Liver (tissue), 9 donors: ENCODE results near the gene NFIA. TPM values are rescaled to one million over a fixed set of nuclear protein-coding genes. Genes with fewer than 3 reads are reported as not detected.
A peak's percentile ranks its signal among the peaks of the same experiment; 100 is the strongest.

Experiments used
- DNase-seq: peaks from one replicate; pipeline ENCODE4 v3.0.0-alpha.2; 2017; ENCODE audit warnings: low spot score
- H3K27ac ChIP-seq, 2 donors: one replicate each; pipeline ENCODE4 v1.7.0; 2013; ENCODE audit warnings: inconsistent platforms in 2 of 2, low read length in 2 of 2, control low read depth in 1 of 2, low read depth in 1 of 2, mild to moderate bottlenecking in 1 of 2
- H3K27me3 ChIP-seq, 4 donors: one replicate each; pipeline versions ENCODE4 v1.6.1 to v1.7.0; 2013; ENCODE audit warnings: low read length in 3 of 4, inconsistent platforms in 1 of 4, mild to moderate bottlenecking in 1 of 4, moderate library complexity in 1 of 4; ENCODE audit not compliant: control insufficient read depth in 4 of 4, insufficient read depth in 4 of 4
- H3K36me3 ChIP-seq, 4 donors: one replicate each; pipeline versions ENCODE4 v1.6.1 to v1.7.0; 2013; ENCODE audit warnings: low read length in 3 of 4, mild to moderate bottlenecking in 3 of 4, low read depth in 1 of 4, moderate library complexity in 1 of 4; ENCODE audit not compliant: control insufficient read depth in 4 of 4, insufficient read depth in 3 of 4
- H3K4me1 ChIP-seq, 4 donors: one replicate each; pipeline versions ENCODE4 v1.6.1 to v1.7.0; 2013; ENCODE audit warnings: low read length in 3 of 4, mild to moderate bottlenecking in 3 of 4, moderate library complexity in 1 of 4; ENCODE audit not compliant: control insufficient read depth in 4 of 4, insufficient read depth in 4 of 4
- H3K4me3 ChIP-seq, 3 donors: one replicate each; pipeline versions ENCODE4 v1.6.1 to v1.7.0; 2013; ENCODE audit warnings: low read length in 3 of 3, control low read depth in 1 of 3, low read depth in 1 of 3, mild to moderate bottlenecking in 1 of 3
- H3K9ac ChIP-seq, 2 donors: one replicate each; pipeline ENCODE4 v1.7.0; 2013; ENCODE audit warnings: low read length in 2 of 2, mild to moderate bottlenecking in 2 of 2, moderate library complexity in 2 of 2, control low read depth in 1 of 2, low read depth in 1 of 2
- H3K9me3 ChIP-seq, 4 donors: one replicate each; pipeline versions ENCODE4 v1.6.1 to v1.7.0; 2013; ENCODE audit warnings: low read length in 3 of 4; ENCODE audit not compliant: control insufficient read depth in 4 of 4
- EGR1 ChIP-seq, 2 donors: IDR thresholded peaks; 2 replicates each; pipeline ENCODE4 v1.6.1; 2016 to 2018; ENCODE audit warnings: antibody characterized with exemption in 2 of 2, low read depth in 2 of 2
- FOXA2 ChIP-seq: IDR thresholded peaks from 2 replicates; pipeline ENCODE4 v1.6.1; 2016; ENCODE audit warnings: antibody characterized with exemption
- HNF4A ChIP-seq, 2 donors: conservative IDR thresholded peaks; 2 replicates each; pipeline ENCODE4 v1.6.1; 2016; ENCODE audit warnings: antibody characterized with exemption in 2 of 2, mild to moderate bottlenecking in 2 of 2
- HNF4G ChIP-seq: IDR thresholded peaks from 2 replicates; pipeline ENCODE4 v1.6.1; 2016; ENCODE audit warnings: antibody characterized with exemption
- RAD21 ChIP-seq, 2 donors: IDR thresholded peaks; 2 replicates each; pipeline ENCODE4 v1.6.1; 2016; ENCODE audit warnings: antibody characterized with exemption in 2 of 2, mild to moderate bottlenecking in 2 of 2
- RXRA ChIP-seq, 2 donors: IDR thresholded peaks; 2 replicates each; pipeline ENCODE4 v1.6.1; 2017 to 2018; ENCODE audit warnings: antibody characterized with exemption in 2 of 2, mild to moderate bottlenecking in 1 of 2
- WGBS: extraction: QIAGEN DNeasy Blood & Tissue Kit; methylation state at CpG from one replicate; pipeline ENCODE4 v1.1.7; 2013; 5-methylcytosine and 5-hydroxymethylcytosine counted together
- polyA plus RNA-seq, 2 donors: library from polyadenylated mRNA; stranded (reverse) in 1 of 2; unstranded in 1 of 2; fragments of 200-250 nt in 1 of 2; fragments of >200 nt in 1 of 2; fragmentation: Nextera tagmentation in 1 of 2; extraction: Ambion mirVana in 1 of 2; gene quantifications; one replicate each; pipeline versions ENCODE4 v1.2.1 to v1.2.3, GENCODE V29; 2013 to 2015
- total RNA-seq, 2 donors: library from RNA; depleted of rRNA; stranded (reverse); fragments of >200 nt; gene quantifications; one replicate each; pipeline ENCODE4 v1.2.3, GENCODE V29; 2014
- TF ChIP-seq, protein P1 (sequence below): IDR thresholded peaks from 2 replicates; pipeline ENCODE4 v1.6.1; 2016; ENCODE audit warnings: antibody characterized with exemption
- TF ChIP-seq, protein P2 (sequence below): IDR thresholded peaks from 2 replicates; pipeline ENCODE4 v1.6.1; 2016; ENCODE audit warnings: antibody characterized with exemption, mild to moderate bottlenecking
- TF ChIP-seq, protein P3 (sequence below): fragments of 150-350 bp; IDR thresholded peaks from 2 replicates; pipeline ENCODE4 v1.5.1; 2017; ENCODE audit warnings: improper control_type of control experiment, low read depth, low read length; ENCODE audit not compliant: missing input control
- TF ChIP-seq, protein P4 (sequence below): IDR thresholded peaks from 2 replicates; pipeline ENCODE4 v1.6.1; 2016; ENCODE audit warnings: antibody characterized with exemption
- donor health status: healthy.
- donor health status: healthy.
- donor health status: healthy.
- donor health status: healthy.
- donor health status: healthy.

NFIA gene
- total and polyA plus RNA-seq, 4 donors, result 6.8 to 53.7 (median 22.2) TPM

DNA sequence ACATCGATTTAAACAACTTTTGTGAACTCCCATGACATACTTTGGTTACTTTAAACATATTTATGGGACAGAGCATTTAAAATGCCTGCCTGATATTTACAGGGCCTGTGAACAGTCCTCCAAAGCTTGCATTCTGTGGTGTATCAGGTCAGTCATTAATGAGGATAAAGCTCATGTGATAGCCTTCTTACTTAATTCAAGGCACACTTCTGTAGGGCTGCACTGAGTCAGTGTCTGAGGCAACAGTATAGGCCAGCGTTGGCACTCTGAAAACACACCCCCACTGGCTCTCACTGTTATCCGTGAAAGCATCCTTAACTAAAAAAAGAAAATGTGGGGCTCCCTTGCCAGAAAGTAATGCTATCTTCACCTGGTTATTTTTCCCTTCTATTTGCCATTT lies 200.0 kb downstream of the NFIA start:
- H3K36me3 ChIP-seq, result no peaks in the 10 kb centered on the region
- no peak for DNase-seq
- peak overlapping the region in 1 of 2 donors; percentile 5 for H3K27ac ChIP-seq
- TF ChIP-seq HNF4A (conservative IDR thresholded peaks at IDR 0.05), result peak in 1 of 2 donors; percentile 40
- peak in 1 of 2 donors; percentile 11 for TF ChIP-seq RXRA (IDR thresholded peaks at IDR 0.05)
- TF ChIP-seq, protein P1, sequence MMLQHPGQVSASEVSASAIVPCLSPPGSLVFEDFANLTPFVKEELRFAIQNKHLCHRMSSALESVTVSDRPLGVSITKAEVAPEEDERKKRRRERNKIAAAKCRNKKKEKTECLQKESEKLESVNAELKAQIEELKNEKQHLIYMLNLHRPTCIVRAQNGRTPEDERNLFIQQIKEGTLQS, result no peak
- no peak for TF ChIP-seq EGR1 (IDR thresholded peaks at IDR 0.05; ENCODE audit: low read depth in 2 of 2)
- TF ChIP-seq, protein P2, sequence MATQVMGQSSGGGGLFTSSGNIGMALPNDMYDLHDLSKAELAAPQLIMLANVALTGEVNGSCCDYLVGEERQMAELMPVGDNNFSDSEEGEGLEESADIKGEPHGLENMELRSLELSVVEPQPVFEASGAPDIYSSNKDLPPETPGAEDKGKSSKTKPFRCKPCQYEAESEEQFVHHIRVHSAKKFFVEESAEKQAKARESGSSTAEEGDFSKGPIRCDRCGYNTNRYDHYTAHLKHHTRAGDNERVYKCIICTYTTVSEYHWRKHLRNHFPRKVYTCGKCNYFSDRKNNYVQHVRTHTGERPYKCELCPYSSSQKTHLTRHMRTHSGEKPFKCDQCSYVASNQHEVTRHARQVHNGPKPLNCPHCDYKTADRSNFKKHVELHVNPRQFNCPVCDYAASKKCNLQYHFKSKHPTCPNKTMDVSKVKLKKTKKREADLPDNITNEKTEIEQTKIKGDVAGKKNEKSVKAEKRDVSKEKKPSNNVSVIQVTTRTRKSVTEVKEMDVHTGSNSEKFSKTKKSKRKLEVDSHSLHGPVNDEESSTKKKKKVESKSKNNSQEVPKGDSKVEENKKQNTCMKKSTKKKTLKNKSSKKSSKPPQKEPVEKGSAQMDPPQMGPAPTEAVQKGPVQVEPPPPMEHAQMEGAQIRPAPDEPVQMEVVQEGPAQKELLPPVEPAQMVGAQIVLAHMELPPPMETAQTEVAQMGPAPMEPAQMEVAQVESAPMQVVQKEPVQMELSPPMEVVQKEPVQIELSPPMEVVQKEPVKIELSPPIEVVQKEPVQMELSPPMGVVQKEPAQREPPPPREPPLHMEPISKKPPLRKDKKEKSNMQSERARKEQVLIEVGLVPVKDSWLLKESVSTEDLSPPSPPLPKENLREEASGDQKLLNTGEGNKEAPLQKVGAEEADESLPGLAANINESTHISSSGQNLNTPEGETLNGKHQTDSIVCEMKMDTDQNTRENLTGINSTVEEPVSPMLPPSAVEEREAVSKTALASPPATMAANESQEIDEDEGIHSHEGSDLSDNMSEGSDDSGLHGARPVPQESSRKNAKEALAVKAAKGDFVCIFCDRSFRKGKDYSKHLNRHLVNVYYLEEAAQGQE, result no peak
- TF ChIP-seq RAD21 (IDR thresholded peaks at IDR 0.05), result peak in 1 of 2 donors; percentile 9
- TF ChIP-seq, protein P3, sequence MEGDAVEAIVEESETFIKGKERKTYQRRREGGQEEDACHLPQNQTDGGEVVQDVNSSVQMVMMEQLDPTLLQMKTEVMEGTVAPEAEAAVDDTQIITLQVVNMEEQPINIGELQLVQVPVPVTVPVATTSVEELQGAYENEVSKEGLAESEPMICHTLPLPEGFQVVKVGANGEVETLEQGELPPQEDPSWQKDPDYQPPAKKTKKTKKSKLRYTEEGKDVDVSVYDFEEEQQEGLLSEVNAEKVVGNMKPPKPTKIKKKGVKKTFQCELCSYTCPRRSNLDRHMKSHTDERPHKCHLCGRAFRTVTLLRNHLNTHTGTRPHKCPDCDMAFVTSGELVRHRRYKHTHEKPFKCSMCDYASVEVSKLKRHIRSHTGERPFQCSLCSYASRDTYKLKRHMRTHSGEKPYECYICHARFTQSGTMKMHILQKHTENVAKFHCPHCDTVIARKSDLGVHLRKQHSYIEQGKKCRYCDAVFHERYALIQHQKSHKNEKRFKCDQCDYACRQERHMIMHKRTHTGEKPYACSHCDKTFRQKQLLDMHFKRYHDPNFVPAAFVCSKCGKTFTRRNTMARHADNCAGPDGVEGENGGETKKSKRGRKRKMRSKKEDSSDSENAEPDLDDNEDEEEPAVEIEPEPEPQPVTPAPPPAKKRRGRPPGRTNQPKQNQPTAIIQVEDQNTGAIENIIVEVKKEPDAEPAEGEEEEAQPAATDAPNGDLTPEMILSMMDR, result no peak
- no peak overlapping the region for H3K4me3 ChIP-seq
- no peaks in the 10 kb centered on the region for H3K27me3 ChIP-seq
- H3K4me1 ChIP-seq, result peaks cover 0 to 7% (median 5%) of the 10 kb centered on the region in 4 donors
- no peaks in the 10 kb centered on the region for H3K9me3 ChIP-seq
- WGBS, result 46% methylated on average over 3 of the region's 3 CpGs
- H3K9ac ChIP-seq, result no peak overlapping the region

DNA sequence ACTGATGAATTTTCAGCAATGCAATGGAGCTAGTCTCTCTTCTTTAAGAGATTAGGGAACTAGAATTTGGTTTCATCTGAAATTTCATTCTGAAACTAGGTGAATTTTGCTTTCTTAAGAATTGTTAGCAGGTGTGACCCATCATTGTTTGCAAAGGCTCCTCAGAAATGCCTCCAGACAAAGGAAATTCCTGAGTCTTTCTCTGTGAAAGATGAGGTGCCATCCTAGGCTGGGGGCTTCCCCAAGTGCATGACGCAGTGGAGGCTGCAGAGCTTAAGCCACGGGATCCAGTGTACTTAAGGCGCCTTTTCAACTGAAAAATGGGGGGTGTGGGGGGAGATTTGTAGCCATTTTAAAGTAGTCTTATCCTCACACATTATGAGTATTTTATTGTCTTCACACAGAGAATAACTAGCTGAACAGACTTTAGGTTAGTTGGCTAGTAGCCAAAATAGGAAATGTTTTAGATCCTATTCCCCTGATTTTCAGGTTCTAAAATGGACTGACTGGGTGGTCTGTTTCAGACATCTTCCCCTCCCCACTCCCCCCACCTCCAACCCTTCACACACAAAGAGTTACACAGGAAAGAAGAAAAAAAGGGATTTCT lies 202.0 kb downstream of the NFIA start:
- TF ChIP-seq, protein P4, sequence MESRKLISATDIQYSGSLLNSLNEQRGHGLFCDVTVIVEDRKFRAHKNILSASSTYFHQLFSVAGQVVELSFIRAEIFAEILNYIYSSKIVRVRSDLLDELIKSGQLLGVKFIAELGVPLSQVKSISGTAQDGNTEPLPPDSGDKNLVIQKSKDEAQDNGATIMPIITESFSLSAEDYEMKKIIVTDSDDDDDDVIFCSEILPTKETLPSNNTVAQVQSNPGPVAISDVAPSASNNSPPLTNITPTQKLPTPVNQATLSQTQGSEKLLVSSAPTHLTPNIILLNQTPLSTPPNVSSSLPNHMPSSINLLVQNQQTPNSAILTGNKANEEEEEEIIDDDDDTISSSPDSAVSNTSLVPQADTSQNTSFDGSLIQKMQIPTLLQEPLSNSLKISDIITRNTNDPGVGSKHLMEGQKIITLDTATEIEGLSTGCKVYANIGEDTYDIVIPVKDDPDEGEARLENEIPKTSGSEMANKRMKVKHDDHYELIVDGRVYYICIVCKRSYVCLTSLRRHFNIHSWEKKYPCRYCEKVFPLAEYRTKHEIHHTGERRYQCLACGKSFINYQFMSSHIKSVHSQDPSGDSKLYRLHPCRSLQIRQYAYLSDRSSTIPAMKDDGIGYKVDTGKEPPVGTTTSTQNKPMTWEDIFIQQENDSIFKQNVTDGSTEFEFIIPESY, result no peak
- TF ChIP-seq RXRA (IDR thresholded peaks at IDR 0.05), result no peak
- TF ChIP-seq, protein P2, result no peak
- no peak for TF ChIP-seq FOXA2
- TF ChIP-seq HNF4G, result no peak
- no peak for TF ChIP-seq EGR1 (IDR thresholded peaks at IDR 0.05; ENCODE audit: low read depth in 2 of 2)

More for the DNA sequence above, 202.0 kb downstream of the NFIA start:
- Histone ChIP-seq H3K27me3 (no peaks in the 10 kb centered on the region), H3K9ac (no peak overlapping the region), H3K4me3 (no peak overlapping the region), H3K9me3 (no peaks in the 10 kb centered on the region), H3K36me3 (no peaks in the 10 kb centered on the region), H3K27ac (no peak overlapping the region), H3K4me1 (peaks cover 0 to 7% (median 5%) of the 10 kb centered on the region in 4 donors)
- no peak for DNase-seq
- 95% methylated on average over 3 of the region's 3 CpGs for WGBS
